ENCODE data around the gene NINJ2.
A peak's percentile ranks its signal among the peaks of the same experiment; 100 is the strongest.

NINJ2 gene

DNA sequence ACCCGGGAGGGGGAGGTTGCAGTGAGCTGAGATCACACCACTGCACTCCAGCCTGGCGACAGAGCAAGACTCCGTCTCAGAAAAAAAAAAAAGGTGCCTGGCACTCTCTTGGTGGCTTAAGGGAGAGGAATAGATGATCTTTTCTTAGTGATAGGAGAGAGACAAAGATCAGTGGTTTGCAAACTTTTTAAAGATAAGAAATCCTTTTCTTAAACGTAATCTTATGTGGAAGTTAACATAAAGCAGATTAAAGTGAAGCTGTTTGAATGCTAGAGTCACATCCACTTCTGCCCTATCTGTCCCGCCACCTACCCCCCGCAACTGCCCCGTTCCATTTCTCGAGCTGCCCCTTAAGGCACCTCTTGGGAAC is 6.3 kb upstream of the NINJ2 start:
- H3K9me3 ChIP-seq (ENCODE audit: insufficient read depth, low read depth, low read length): no peaks in the 10 kb centered on the region
- no peak for TF ChIP-seq EZH2phosphoT487 (IDR thresholded peaks at IDR 0.05; ENCODE audit: borderline replicate concordance)
- TF ChIP-seq, protein P1, sequence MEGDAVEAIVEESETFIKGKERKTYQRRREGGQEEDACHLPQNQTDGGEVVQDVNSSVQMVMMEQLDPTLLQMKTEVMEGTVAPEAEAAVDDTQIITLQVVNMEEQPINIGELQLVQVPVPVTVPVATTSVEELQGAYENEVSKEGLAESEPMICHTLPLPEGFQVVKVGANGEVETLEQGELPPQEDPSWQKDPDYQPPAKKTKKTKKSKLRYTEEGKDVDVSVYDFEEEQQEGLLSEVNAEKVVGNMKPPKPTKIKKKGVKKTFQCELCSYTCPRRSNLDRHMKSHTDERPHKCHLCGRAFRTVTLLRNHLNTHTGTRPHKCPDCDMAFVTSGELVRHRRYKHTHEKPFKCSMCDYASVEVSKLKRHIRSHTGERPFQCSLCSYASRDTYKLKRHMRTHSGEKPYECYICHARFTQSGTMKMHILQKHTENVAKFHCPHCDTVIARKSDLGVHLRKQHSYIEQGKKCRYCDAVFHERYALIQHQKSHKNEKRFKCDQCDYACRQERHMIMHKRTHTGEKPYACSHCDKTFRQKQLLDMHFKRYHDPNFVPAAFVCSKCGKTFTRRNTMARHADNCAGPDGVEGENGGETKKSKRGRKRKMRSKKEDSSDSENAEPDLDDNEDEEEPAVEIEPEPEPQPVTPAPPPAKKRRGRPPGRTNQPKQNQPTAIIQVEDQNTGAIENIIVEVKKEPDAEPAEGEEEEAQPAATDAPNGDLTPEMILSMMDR (conservative IDR thresholded peaks at IDR 0.05; ENCODE audit: low read length): no peak

DNA sequence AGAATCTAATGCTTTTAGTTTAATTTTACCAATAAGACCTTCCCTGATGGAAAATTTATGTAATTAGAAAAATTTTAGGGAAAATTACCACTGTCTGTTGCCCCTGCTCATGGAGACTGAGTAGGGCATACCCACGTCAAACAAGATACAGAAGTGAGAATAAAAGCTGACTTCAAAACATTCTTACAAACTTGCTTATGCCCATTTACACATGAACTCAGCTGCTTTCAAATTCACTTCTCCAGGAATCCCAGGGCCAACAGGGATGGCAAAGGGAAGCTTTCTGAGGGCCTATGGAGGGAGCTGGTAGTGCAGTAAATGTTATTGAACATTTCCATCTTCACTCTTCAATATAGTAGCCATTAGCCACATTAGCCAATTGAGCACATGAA is 4.8 kb upstream of the NINJ2 start:
- no peak overlapping the region for H3K4me3 ChIP-seq (ENCODE audit: low read length, poor library complexity, severe bottlenecking)
- H3F3A ChIP-seq (ENCODE audit: low read depth): no peaks in the 10 kb centered on the region
- no peaks in the 10 kb centered on the region for H3K9me3 ChIP-seq (ENCODE audit: insufficient read depth, low read depth, low read length)
- peaks cover 51% of the 10 kb centered on the region for H3K4me1 ChIP-seq (ENCODE audit: insufficient read depth, low read length, poor library complexity, severe bottlenecking)
- TF ChIP-seq, protein P1 (conservative IDR thresholded peaks at IDR 0.05; ENCODE audit: low read length): no peak
- TF ChIP-seq EZH2phosphoT487 (IDR thresholded peaks at IDR 0.05; ENCODE audit: borderline replicate concordance): no peak
- no peaks in the 10 kb centered on the region for H3K9me2 ChIP-seq (replicated peaks; ENCODE audit: low read depth, low read length)
- no peaks in the 10 kb centered on the region for H3K36me3 ChIP-seq (ENCODE audit: insufficient read depth, low read length)
- peak overlapping the region; percentile 9 for H3K9ac ChIP-seq (ENCODE audit: low read depth, low read length, poor library complexity, severe bottlenecking)
- H4K20me1 ChIP-seq (ENCODE audit: insufficient read depth, low read length, poor library complexity, severe bottlenecking): no peaks in the 10 kb centered on the region
- H3K4me2 ChIP-seq (ENCODE audit: low read depth, low read length, poor library complexity, severe bottlenecking): no peak overlapping the region
- H3K79me2 ChIP-seq (ENCODE audit: insufficient read depth, low read length): no peaks in the 10 kb centered on the region
- H3K27me3 ChIP-seq (ENCODE audit: insufficient read depth, low read length, poor library complexity, severe bottlenecking): no peaks in the 10 kb centered on the region
- H2AFZ ChIP-seq (ENCODE audit: low read length): no peak overlapping the region

More for the DNA sequence above, 6.3 kb upstream of the NINJ2 start:
- H2AFZ ChIP-seq (ENCODE audit: low read length): no peak overlapping the region
- H3K79me2 ChIP-seq (ENCODE audit: insufficient read depth, low read length): no peaks in the 10 kb centered on the region
- H3K9ac ChIP-seq (ENCODE audit: low read depth, low read length, poor library complexity, severe bottlenecking): no peak overlapping the region
- H3K27me3 ChIP-seq (ENCODE audit: insufficient read depth, low read length, poor library complexity, severe bottlenecking): no peaks in the 10 kb centered on the region
- H3K4me3 ChIP-seq (ENCODE audit: low read length, poor library complexity, severe bottlenecking): no peak overlapping the region
- H3K4me1 ChIP-seq (ENCODE audit: insufficient read depth, low read length, poor library complexity, severe bottlenecking): peaks cover 59% of the 10 kb centered on the region
- H3K9me2 ChIP-seq (replicated peaks; ENCODE audit: low read depth, low read length): no peaks in the 10 kb centered on the region
- no peaks in the 10 kb centered on the region for H3F3A ChIP-seq (ENCODE audit: low read depth)
- no peaks in the 10 kb centered on the region for H4K20me1 ChIP-seq (ENCODE audit: insufficient read depth, low read length, poor library complexity, severe bottlenecking)
- H3K36me3 ChIP-seq (ENCODE audit: insufficient read depth, low read length): no peaks in the 10 kb centered on the region
- H3K4me2 ChIP-seq (ENCODE audit: low read depth, low read length, poor library complexity, severe bottlenecking): no peak overlapping the region

DNA sequence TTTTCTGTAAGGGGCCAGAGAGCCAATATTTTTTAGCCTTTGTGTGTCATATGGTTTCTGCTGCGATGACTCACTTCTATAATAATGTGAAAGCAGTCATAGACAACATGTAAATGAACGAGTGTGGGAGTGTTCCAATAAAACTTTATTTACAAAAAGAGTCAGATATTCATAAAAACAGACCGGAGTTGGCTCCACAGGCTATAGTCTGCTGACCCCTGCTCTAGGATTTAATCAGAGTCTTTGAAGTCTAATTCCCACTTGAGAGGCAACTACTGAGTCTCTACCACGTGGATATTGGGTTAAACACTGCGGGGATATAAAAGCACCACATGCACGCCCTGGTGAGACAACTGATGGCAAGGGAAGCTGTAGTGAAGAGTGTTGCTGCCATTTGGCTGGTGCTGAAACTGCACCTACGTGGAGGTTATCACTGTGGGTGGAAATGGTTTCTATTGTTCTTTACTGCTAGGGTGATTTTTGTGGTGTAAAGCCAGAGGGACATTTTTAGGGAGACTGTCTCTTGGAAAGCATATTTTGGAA is 3.6 kb upstream of the NINJ2 start:
- H3K4me3 ChIP-seq (ENCODE audit: low read length, poor library complexity, severe bottlenecking): no peak overlapping the region
- no peaks in the 10 kb centered on the region for H3F3A ChIP-seq (ENCODE audit: low read depth)
- H3K4me2 ChIP-seq (ENCODE audit: low read depth, low read length, poor library complexity, severe bottlenecking): peak overlapping the region; percentile 15
- no peaks in the 10 kb centered on the region for H3K9me3 ChIP-seq (ENCODE audit: insufficient read depth, low read depth, low read length)
- no peaks in the 10 kb centered on the region for H3K27me3 ChIP-seq (ENCODE audit: insufficient read depth, low read length, poor library complexity, severe bottlenecking)
- no peaks in the 10 kb centered on the region for H3K36me3 ChIP-seq (ENCODE audit: insufficient read depth, low read length)
- peak overlapping the region; percentile 57; the same call in 1 of the 2 replicates for H2AFZ ChIP-seq (ENCODE audit: low read length)
- no peaks in the 10 kb centered on the region for H3K9me2 ChIP-seq (replicated peaks; ENCODE audit: low read depth, low read length)
- peak overlapping the region; percentile 6 for H3K9ac ChIP-seq (ENCODE audit: low read depth, low read length, poor library complexity, severe bottlenecking)
- TF ChIP-seq, protein P1 (conservative IDR thresholded peaks at IDR 0.05; ENCODE audit: low read length): no peak
- TF ChIP-seq EZH2phosphoT487 (IDR thresholded peaks at IDR 0.05; ENCODE audit: borderline replicate concordance): no peak
- no peaks in the 10 kb centered on the region for H3K79me2 ChIP-seq (ENCODE audit: insufficient read depth, low read length)
- H4K20me1 ChIP-seq (ENCODE audit: insufficient read depth, low read length, poor library complexity, severe bottlenecking): no peaks in the 10 kb centered on the region
- peaks cover 43% of the 10 kb centered on the region for H3K4me1 ChIP-seq (ENCODE audit: insufficient read depth, low read length, poor library complexity, severe bottlenecking)
